IPS DF 19.7 (cell line): ENCODE results near the gene TMEM120B.
"Not testable (repeated sequence)": the region's sequence is repeated elsewhere in the genome, so short reads cannot be mapped to it uniquely, and the experiment has no call there.

Source experiments
- DNase-seq: peaks from one replicate; pipeline ENCODE4 v3.0.0-alpha.2; 2013; ENCODE audit warnings: low read depth, low spot score

Gene TMEM120B

DNA sequence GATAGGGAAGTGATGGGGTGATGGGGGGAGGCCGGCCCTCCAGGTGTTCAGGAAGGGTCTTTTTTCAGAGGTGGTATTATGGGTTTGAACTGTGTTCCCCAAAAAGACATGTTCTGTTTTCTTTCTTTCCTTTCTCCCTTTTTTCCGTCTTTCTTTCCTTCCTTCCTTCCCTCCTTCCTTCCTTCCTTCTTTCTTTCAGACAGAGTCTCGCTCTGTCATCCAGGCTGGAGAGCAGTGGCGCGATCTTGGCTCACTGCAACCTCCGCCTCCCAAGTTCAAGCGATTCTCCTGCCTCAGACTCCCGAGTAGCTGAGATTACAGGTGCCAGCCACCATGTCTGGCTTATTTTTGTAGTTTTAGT is 3.5 kb upstream of the TMEM120B start:
- not testable (repeated sequence) for DNase-seq

DNA sequence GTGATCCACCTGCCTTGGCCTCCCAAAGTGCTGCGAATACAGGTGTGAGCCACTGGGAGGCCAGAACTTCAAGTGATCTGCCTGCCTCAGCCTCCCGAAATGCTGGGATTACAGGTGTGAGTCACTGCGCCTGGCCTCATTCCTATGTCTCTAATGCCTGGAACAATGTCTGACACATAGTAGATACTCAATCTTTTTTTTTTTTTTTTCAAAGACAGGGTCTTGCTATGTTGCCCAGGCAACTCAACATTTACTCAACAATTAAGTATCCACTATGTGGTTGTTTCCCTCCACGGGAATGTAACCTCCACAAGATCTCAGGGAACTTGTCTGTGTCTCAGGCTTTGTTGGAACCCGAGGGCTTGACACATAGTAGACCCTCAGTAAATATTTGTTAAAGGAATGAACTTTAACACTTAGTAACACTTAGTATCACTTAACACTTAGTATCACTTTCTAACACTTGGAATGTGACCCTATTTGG is 3.0 kb upstream of the TMEM120B start:
- DNase-seq = no peak

DNA sequence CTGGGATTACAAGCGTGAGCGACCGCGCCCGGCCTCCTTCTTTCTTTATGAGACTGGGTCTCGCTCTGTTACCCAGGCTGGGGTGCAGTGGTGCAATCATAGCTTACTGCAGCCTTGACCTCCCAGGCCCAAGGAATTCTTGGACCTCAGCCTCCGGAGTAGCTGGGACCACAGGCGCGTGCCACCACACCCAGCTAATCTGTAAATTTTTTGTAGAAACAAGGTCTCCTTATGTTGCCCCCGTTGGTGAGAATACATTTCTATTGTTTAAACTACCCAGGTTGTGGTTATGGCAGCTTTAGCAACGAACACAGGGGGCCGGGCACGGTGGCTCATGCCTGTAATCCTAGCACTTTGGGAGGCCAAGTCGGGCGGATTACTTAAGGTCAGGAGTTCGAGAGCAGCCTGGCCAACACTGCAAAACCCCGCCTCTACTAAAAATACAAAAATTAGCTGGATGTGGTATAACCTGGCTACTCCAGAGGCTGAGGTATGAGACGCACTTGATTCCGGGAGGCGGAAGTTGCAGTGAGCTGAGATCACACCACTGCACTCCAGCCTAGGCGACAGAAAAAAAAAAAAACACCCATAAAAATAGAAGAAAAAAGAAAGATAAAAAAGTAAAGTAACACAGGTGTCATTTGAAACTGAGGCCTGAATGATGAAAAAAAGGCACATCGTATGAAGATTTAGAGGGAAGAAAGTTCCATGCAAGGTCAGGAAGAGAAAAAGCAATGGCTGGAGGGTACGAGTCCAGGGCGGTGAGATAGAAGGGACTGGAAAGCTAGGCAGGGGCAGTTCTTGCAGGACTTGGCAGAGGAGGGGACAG is 977 bp upstream of the TMEM120B start:
- DNase-seq = no peak

DNA sequence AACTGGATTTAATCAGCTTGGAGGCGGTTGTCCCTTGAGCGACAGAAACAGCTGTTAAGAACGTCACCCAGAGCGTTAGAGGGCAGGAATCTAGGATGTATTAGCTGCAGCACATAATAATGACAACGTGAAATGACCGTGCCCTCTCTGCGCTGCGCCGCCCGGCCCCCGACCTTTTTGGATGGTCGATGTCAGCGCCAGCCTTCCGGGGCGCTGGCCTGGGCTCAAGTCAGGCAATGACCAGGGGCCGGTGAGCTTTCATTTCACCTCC is 427 bp upstream of the TMEM120B start:
- DNase-seq = no peak

DNA sequence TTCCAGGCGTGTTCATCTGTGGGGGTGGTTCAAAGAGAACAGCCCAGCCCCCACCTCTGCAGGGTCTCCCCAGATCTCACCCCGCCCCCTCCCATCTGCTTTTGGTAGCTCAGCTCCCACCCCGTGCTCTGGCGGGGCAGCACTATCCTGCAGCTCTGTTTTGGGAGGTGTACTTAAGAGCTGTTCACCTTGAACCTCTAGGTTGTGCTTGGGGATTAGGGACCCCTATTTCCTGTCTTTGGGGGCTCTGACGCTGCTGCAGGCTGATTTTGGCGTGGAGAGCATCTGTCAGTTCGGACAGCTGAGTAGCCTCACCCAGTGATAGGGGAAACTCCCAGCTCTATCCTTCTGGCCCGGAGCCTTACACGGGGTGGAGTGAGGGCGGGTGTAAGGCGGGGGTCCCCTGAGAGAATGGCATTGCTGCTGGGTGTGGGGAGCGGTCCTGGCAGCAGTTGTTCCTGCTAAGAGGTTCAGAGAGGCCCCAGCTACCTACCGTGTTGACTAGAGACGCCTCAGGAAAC is 765 bp downstream of the TMEM120B start:
- DNase-seq = no peak

DNA sequence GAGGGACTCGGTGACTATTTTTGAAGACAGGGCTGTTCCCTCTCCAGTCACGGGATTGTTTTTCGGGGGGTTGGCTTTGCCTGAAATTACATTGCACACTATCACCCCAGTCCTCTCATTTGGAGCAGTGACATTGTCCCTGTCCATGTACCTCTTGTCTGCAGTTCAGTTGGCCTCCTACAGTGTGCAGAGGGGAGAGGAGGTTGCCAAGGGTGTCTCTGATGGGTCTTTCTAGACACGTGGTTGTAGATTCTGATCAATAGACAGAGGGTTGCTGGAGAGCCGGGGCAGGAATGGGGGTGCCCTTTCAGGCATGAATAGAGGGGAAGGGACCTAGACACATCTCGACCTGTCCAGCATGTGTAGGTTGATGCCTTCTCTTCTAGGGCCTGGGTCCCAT is 1.2 kb downstream of the TMEM120B start:
- DNase-seq = no peak

DNA sequence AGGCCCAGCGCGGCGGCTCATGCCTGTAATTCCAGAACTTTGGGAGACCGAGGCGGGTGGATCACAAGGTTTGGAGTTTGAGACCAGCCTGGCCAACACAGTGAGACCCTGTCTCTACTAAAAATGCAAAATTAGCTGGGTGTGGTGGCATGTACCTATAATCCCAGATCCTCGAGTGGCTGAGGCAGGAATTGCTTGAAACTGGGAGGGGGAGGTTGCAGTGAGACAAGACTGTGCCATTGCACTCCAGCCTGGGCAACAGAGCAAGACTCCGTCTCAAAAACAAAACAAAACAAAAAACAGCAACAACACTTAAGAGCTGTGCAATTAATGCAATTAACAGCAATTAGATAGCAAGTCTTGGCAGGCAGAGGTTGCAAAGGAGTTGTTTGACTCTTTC is 2.5 kb downstream of the TMEM120B start:
- not testable (repeated sequence) for DNase-seq

DNA sequence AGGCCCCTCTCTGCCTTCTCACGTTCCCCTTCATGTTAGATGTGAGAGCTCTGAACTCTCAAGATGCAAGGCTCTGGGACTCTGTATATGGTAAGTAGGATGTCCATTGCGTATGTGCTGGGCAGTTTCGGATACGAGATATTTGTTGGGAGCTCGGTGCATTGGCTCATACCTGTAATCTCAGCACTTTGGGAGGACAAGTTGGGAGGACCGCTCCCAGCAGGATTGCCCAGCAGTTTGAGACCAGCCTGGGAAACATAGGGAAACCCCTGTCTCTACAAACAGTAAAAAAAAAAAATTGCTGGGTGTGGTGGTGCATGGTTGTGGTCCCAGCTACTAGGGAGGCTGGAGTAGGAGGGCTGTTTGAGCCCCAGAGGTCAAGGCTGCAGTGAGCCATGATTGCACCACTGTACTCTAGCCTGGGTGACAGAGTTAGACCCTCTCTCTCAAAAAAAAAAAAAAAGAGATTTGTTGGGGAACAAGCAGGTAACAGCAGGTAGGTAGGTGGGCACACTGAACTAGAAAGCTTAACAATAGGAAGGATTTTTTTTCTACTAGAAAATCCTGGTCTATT is 3.4 kb downstream of the TMEM120B start:
- DNase-seq = no peak

DNA sequence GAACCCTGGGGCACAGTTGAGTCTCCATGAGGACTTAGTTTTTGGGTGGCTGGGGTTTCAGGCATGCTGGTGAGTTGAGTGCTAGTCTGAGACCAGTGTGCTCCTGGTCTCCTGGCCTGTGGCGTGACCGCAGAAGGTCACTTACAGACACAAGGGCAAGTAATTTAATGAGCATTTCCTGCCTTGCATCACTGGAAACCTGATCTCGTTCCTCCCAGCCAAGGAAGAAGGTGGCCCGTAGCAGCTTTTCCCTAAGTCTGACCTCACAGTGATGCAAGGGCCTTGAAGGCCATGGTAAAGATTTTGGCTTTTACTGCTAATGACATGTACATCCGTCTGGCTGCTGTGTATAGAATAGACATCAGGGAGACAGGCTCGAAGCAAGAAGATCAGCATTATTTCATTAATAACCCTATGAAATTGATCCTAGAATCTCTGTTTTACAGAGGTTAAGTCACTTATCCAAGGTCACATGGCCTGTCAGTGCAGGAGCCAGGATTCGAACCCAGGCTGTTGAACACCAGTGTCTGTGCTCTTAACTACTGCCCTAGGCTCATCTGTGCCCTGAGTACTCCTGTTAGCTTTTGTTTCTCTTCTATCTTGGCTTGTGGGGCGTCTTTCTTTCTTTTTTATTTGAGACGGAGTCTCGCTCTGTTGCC is 4.6 kb downstream of the TMEM120B start:
- DNase-seq = no peak

DNA sequence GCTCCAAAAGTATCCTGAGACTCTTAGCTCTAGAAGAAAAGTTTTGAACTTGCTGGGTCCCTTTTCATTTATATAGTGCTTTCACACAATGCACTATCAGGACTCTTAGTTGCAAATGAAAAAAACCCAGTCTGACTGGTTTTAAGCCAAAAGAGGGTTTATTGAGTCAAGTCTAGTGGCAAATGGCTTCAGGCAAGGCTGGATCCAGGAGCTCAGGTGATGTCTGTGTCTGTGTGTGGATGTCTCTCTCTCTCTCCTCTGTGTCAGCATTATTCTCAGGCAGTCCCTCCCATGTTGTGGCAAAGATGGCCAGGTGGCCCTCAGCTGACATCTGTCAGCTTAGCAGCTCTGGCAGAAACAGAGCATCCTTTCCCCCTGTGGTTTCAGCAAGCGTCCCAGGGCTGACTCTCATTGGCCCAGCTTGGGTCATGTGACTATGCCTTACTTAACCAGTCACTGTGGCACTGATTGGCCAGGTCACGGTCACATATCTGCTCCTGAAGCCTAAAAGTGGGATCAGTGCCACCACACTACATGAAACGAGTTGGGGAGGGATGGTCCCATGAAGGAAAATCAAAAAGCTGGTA is 6.2 kb downstream of the TMEM120B start:
- DNase-seq = no peak

DNA sequence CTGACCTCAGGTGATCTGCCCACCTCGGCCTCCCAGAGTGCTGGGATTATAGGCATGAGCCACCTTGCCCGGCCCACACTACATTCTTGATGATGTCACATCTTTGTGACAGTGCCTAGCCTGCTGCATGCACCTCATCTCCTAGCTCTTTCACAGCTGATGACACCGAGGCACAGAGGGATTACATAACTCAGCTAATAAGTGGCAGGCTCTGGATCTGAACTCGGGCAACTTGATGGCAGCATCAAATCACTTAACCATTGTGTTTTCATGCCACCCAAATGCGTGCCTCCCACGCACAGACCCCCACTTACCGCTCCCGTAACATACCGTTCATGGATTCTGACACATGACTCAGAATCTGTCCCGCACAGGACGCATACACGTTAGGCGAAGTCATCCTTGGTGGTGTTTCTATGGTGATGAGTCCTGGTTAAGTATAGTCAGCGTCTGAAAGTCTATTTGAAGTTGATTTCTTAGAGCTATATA is 7.4 kb downstream of the TMEM120B start:
- no peak for DNase-seq

DNA sequence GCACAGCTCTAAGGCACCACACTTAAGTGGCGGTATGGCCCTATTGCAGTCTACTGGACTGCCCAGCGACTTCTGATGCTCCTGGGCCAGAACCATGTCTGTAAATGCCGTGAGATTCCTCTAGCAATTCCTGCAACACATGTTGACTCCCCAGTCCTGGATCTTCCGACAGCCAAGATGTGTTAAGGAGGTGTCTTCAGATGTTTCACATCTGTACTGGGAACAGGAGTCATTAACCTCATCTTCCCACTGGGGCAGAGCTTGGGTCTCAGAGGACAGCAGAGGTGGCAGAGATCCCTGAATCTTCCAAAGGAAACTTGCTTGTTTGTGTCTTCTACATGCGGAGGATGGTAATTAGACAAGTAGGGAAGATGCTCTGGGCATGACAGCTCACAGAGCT is 8.2 kb downstream of the TMEM120B start:
- no peak for DNase-seq

DNA sequence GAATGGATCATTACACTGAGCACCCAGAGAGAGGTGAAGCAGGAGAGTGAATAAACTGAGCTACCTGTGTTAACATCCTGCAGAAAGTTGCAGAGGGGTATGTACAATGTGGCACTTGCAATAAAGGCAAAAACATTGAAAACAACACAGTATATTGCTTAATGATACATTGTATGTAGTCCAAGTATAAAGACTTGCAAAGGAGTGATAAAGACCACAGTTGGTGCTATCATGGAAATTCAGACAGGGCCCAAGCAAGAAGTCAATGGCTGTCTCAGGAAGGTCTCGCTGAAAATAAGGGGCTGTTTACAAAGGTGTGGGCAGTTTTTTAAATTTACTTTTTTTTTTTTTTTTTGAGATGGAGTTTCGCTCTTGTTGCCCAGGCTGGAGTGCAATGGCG is 10.0 kb downstream of the TMEM120B start:
- no peak for DNase-seq

DNA sequence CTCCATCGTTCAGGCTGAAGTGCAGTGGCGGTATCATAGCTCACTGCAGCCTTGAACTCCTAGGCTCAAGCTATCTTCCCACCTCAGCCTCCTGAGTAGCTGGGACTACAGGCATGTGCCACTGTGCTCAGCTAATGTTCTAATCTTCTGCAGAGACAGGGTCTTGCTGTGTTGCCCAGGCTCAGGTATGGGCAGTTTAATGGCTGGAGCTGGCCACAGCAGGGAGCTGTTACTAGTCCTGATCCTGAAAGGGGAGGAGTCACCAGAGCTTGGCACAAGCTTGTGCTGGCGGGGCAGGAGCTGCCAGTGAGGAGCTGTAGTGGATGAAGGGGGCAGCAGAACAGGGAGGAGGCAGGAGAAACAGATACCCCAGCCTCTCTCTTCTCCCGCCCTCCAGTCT is 10.6 kb downstream of the TMEM120B start:
- DNase-seq = no peak

DNA sequence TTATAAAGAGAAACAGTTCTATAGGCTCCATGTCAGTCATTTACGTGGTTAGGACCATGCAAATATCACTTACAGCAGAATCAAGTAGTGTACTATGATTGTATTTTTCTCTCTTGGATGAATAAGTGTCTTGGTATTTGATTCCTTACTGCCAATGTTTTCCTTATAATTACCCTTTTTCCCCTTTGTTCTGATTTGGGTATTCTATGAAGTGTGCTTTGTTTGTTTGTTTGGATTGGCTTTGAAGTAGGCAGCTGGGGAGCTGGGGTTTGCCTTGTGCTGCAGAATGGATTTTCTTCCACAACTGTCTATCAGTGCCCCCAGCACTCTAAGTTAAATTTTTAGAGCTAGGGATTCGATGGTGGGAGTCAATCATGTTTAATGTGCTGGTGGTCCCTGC is 12.4 kb downstream of the TMEM120B start:
- no peak for DNase-seq

DNA sequence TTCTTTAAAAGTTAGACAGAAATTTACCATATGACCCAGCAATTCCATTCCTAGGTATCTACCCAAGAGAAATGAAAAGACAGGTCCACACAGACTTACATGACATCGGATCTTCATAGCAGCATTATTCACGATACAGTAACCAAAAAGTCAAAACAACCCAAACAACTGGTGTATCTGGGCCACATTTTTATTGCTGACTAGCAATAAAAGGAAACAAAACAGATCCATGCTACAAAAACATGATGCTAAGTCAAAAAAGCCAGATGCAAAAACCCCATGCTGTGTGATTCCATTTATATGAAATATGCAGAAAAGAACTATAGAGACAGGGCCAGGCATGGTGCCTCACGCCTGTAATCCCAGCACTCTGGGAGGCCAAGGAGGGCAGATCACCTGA is 12.9 kb downstream of the TMEM120B start:
- no peak for DNase-seq

DNA sequence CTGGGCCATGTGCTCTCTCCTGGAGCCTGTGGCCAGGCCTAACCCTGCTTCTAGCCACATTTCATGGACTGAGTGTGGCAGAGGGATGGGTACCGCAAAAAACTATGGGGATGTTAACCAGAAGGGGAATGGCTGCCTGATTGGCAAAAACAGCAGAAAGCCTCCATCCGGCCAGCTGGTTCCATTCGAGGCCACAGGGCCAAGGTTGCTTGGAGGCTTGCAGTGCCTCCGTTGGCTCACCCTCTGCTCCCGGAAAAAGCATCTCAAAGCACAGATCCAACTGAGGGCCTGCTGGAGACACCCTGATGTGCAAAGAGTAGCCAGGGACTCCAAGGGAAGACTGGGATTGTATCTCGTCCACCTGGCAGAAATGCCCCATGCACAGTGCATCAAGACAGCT is 16.5 kb downstream of the TMEM120B start:
- DNase-seq = no peak

DNA sequence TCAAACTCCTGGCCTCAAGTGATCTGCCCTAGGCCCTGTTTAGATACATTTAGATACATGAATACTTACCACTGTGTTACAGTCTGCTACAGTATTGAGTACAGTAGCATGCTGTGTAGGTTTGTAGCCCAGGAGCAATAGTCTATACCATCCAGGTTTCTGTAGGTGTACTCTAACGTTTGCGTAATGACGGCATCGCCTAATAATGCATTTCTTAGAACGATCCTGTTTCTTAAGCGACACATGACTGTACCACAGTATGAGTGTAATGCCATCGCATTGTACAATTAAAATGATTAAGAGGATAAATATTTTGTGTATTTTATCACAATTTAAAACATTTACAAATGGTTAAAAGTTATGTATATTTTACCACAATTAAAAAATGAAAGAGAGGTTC is 18.9 kb downstream of the TMEM120B start:
- no peak for DNase-seq

DNA sequence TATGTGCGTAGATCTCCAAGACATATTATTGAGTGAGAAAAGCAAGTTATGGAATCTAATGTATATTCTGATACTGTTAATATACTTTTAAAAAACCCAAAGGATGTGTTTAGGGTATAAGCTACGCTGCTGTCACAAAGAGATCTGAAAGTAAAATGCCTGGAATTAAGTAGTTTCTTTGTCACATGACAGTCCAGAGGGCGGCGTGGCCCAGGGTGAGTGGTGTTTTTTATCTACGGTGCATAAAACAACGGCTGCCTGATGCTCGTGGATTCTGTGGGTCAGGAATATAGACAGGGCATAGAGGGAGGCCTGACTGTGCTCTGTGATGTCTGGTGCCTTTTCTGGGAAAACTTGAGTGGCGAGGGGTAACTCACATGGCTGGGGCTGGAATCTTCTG is 21.3 kb downstream of the TMEM120B start:
- DNase-seq = no peak

DNA sequence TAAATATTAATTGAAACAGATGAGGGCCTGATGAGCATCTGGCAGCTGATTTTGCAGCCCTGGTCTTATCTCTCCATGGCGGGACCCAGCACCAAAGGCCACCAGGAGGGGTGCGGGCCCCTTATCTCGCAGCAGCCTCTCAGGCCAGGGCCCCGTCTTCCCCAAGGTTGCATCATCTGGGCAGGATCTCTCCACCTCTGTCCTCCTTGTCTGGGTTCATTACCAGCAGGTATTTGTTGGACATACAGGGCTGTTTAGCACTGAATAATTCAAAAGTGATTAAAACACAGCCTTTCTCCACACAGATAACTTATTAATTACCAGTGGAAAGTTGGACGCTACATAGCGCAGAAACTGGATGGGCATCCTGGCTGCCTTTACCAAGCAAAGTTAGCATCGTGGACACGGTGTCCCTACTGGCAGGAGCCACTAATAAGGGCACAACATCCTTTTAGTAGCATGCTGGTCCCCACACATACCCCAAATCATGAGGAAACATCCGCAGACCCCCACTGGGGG is 25.8 kb downstream of the TMEM120B start:
- no peak for DNase-seq

DNA sequence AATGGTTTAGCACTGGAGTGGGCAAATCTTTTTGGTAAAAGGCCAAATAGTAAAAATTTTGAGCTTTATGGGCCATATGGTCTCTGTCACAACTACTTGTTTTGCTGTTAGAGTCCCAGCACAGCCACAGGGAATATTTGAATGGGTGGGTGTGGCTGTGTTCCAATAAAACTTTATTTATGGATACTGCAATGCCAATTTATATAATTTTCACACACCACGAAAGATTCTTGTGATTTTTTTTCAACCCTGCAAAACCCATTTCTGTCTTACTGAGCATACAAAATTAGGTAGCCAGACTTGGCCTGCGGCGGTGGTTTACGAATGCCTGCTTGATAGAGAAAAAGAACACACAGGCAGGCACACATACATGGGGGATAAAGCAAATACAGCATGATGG is 28.3 kb downstream of the TMEM120B start:
- no peak for DNase-seq

DNA sequence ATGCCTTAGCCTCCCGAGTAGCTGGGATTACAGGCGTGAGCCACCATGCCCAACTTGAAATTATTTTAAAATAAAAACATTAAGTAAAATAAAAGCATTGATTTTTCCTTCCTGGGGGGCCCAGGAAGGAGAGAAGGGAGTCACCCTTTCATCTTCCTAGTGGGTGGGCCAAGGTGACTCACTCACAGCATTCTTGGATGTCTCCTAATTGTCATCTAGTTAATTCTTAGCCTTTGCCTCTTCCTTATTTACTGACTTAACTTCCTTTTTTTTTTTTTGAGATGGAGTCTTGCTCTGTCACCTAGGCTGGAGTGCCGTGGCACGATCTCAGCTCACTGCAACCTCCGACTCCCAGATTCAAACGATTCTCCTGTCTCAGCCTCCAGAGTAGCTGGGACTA is 29.2 kb downstream of the TMEM120B start:
- no peak for DNase-seq
